Neural crest cell (in vitro differentiated cells): ENCODE results near the gene C1S. TPM values are rescaled to one million over a fixed set of nuclear protein-coding genes. Genes with fewer than 3 reads are reported as not detected.
"Not testable (repeated sequence)": the region's sequence is repeated elsewhere in the genome, so short reads cannot be mapped to it uniquely, and the experiment has no call there.

ENCODE experiments used
- DNase-seq: peaks from one replicate; pipeline ENCODE4 v3.0.0; 2021; ENCODE audit warnings: low read depth, mixed read lengths, low spot score
- H3K27ac Mint-ChIP-seq: one replicate; pipeline ENCODE4 v1.8.0; 2021; ENCODE audit warnings: mild to moderate bottlenecking, mixed read lengths; ENCODE audit not compliant: unreplicated experiment
- H3K27me3 Mint-ChIP-seq: 2 replicates; pipeline ENCODE4 v1.8.0; 2021; ENCODE audit warnings: low read depth, mild to moderate bottlenecking, mixed read lengths
- H3K36me3 Mint-ChIP-seq: 2 replicates; pipeline ENCODE4 v1.8.0; 2021; ENCODE audit warnings: low read depth, mild to moderate bottlenecking, mixed read lengths
- H3K4me1 Mint-ChIP-seq: 2 replicates; pipeline ENCODE4 v1.8.0; 2021; ENCODE audit warnings: mixed read lengths
- H3K4me3 Mint-ChIP-seq: one replicate; pipeline ENCODE4 v1.8.0; 2021; ENCODE audit warnings: mild to moderate bottlenecking, mixed read lengths
- H3K9me3 Mint-ChIP-seq: 2 replicates; pipeline ENCODE4 v1.8.0; 2021; ENCODE audit warnings: mixed read lengths
- total RNA-seq: library from RNA; stranded (reverse); gene quantifications from 2 replicates; pipeline ENCODE4 v1.2.1, GENCODE V29; 2021
- TF ChIP-seq, protein P1 (sequence below): fragments of 200-600 bp; sonication (generic); conservative IDR thresholded peaks from 2 replicates; pipeline ENCODE4 v1.5.0; 2021; ENCODE audit warnings: antibody characterized with exemption, mild to moderate bottlenecking

Gene C1S
- total RNA-seq, 1 donor from 2014 or later: 2.2 TPM

DNA sequence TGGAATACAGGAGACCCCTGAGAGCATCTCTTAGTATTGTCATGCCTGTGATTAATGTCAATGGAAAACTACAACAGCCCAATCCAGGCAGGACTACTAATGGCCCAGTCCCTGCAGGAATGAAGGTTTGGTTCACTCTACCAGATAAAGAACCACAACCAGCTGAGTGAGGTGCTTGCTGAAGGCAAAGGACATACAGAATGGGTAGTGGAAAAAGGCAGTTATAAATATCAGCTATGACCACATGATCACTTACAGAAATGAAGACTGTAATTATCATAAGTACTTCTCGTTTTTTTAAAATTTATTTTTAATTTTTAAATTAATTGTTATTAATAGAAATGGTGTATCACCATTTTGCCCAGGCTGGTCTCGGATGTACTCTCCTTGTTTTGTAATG lies 25.1 kb upstream of the C1S start:
- H3K4me1 Mint-ChIP-seq: no peaks in the 10 kb centered on the region
- H3K4me3 Mint-ChIP-seq: no peak overlapping the region
- no peak overlapping the region for H3K27ac Mint-ChIP-seq
- H3K36me3 Mint-ChIP-seq: no peaks in the 10 kb centered on the region
- no peak for DNase-seq
- H3K9me3 Mint-ChIP-seq: peaks cover 3% of the 10 kb centered on the region
- H3K27me3 Mint-ChIP-seq: no peaks in the 10 kb centered on the region
- TF ChIP-seq, protein P1, sequence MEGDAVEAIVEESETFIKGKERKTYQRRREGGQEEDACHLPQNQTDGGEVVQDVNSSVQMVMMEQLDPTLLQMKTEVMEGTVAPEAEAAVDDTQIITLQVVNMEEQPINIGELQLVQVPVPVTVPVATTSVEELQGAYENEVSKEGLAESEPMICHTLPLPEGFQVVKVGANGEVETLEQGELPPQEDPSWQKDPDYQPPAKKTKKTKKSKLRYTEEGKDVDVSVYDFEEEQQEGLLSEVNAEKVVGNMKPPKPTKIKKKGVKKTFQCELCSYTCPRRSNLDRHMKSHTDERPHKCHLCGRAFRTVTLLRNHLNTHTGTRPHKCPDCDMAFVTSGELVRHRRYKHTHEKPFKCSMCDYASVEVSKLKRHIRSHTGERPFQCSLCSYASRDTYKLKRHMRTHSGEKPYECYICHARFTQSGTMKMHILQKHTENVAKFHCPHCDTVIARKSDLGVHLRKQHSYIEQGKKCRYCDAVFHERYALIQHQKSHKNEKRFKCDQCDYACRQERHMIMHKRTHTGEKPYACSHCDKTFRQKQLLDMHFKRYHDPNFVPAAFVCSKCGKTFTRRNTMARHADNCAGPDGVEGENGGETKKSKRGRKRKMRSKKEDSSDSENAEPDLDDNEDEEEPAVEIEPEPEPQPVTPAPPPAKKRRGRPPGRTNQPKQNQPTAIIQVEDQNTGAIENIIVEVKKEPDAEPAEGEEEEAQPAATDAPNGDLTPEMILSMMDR: no peak

DNA sequence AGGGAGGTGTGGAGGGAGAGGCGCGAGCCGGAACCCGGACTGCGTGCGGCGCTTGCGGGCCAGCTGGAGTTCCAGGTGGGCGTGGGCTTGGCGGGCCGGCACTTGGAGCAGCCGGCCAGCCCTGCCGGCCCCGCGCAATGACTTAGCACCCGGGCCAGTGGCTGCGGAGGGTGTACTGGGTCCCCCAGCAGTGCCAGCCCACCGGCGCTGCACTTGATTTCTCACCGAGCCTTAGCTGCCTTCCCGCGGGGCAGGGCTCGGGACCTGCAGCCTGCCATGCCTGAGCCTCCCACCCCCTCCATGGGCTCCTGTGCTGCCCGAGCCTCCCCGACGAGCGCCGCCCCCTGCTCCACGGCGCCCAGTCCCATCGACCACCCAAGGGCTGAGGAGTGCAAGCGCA lies 23.1 kb upstream of the C1S start:
- DNase-seq, H3K9me3 Mint-ChIP-seq, H3K4me1 Mint-ChIP-seq, H3K4me3 Mint-ChIP-seq, H3K27ac Mint-ChIP-seq, H3K27me3 Mint-ChIP-seq, H3K36me3 Mint-ChIP-seq: not testable (repeated sequence)

DNA sequence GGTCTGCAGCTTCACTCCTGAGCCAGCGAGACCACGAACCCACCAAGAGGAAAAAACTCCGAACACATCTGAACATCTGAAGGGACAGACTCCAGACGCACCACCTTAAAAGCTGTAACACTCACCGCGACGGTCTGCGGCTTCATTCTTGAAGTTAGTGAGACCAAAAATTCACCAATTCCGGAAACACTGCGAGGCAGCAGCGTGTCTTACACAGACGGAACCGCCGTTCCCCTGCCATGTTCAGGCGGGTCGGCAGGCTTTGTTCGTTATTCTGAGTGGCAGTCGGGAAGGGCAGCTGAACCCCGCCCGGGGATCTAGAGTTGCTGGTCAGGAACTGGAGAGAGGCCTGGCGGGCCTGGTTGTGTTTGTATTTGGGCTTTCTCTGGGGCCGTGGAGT lies 21.9 kb upstream of the C1S start:
- no peaks in the 10 kb centered on the region for H3K36me3 Mint-ChIP-seq
- no peaks in the 10 kb centered on the region for H3K9me3 Mint-ChIP-seq
- H3K27ac Mint-ChIP-seq: peak overlapping the region; percentile 5
- no peak for DNase-seq
- no peaks in the 10 kb centered on the region for H3K4me1 Mint-ChIP-seq
- TF ChIP-seq, protein P1: no peak
- H3K27me3 Mint-ChIP-seq: no peaks in the 10 kb centered on the region
- H3K4me3 Mint-ChIP-seq: no peak overlapping the region

DNA sequence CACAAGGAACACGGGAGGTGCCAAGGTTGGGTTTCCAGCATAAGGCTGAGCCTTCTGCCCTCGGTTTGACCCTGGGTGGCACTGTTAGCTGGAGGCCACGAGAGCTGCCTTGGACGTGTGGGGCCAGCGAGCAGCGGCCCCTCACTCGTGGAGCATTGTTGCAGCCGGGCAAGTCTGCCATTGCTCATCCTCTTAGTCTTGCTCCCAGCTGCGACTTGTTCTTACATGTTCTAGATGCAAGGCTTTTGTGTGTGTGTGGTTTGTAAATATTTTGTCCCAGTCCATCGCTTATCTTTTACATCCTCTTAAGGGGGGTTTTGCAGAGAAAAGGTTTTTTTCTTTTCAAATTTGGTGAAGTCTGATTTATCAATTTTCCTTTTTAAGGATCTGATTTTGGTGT lies 21.1 kb upstream of the C1S start:
- H3K4me1 Mint-ChIP-seq: no peaks in the 10 kb centered on the region
- H3K27me3 Mint-ChIP-seq: no peaks in the 10 kb centered on the region
- H3K9me3 Mint-ChIP-seq: no peaks in the 10 kb centered on the region
- TF ChIP-seq, protein P1: no peak
- DNase-seq: no peak
- H3K4me3 Mint-ChIP-seq: no peak overlapping the region
- no peaks in the 10 kb centered on the region for H3K36me3 Mint-ChIP-seq
- no peak overlapping the region for H3K27ac Mint-ChIP-seq

DNA sequence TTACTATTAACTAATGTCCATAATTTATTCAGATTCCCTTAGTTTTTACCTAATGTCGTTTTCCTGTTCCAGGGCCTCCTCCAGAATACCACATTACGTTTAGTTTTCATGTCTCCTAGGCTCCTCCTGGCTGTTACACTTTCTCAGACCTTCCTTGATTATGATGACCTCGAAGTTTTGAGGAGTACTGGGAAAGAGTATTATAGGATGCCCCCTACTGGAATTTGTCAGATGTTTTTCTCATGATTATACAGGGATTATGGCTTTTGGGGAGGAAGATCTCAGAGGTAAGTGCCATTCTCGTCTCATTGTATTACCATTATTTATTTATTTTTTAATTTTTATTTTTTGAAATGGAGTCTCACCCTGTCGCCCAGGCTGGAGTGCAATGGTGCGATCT lies 17.7 kb upstream of the C1S start:
- Mint-ChIP-seq H3K9me3 (no peaks in the 10 kb centered on the region), H3K27me3 (no peaks in the 10 kb centered on the region), H3K27ac (no peak overlapping the region), H3K4me1 (no peaks in the 10 kb centered on the region), H3K36me3 (no peaks in the 10 kb centered on the region), H3K4me3 (no peak overlapping the region)
- DNase-seq: no peak
- TF ChIP-seq, protein P1: peak; percentile 61

DNA sequence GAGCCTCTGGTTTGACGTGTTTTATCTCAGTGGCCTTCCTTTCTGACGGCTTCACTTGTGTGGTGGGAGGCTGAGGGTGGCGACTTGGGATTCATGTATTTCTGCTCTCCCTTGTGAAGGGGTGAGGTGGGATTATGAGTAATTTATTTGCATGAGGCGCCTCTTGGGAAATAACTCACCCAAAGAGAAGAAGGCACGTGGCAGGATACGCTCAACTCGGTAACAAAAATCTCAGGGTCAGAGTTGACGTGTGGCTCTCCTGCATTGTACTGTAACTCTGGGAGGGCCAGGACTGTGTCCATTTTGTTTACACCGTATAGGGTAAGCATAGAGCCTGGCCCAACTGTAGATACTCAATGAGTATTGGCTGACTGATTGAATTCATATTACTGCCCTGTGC lies 14.6 kb upstream of the C1S start:
- no peak for DNase-seq
- peaks cover 4% of the 10 kb centered on the region for H3K9me3 Mint-ChIP-seq
- no peak overlapping the region for H3K4me3 Mint-ChIP-seq
- TF ChIP-seq, protein P1: no peak
- H3K27me3 Mint-ChIP-seq: no peaks in the 10 kb centered on the region
- no peaks in the 10 kb centered on the region for H3K4me1 Mint-ChIP-seq
- H3K27ac Mint-ChIP-seq: no peak overlapping the region
- H3K36me3 Mint-ChIP-seq: no peaks in the 10 kb centered on the region
